Activated CD8-positive, alpha-beta memory T cell treated with anti-CD3 and anti-CD28 coated beads for 1 hour (primary cell): ENCODE data around the gene BLACAT1.
"Not testable (repeated sequence)": the region's sequence is repeated elsewhere in the genome, so short reads cannot be mapped to it uniquely, and the experiment has no call there.

Source experiments
- DNase-seq, 2 donors: peaks; one replicate each; pipeline ENCODE4 v3.0.0-alpha.2; 2020; ENCODE audit warnings: low read depth in 1 of 2; ENCODE audit errors: extremely low read depth in 1 of 2

BLACAT1 gene

GRCh38 chr1:205442051-205442725, 13.7 kb downstream of the BLACAT1 start:
- DNase-seq, result no peak

- no peak for DNase-seq
Observed at GRCh38 chr1:205441716-205442050, 14.2 kb downstream of the BLACAT1 start.

GRCh38 chr1:205441318-205441633, 14.6 kb downstream of the BLACAT1 start:
- DNase-seq, result no peak

GRCh38 chr1:205440476-205441317, 15.1 kb downstream of the BLACAT1 start:
- DNase-seq, result peak; percentile 39 to 57

- DNase-seq, result no peak
Observed at GRCh38 chr1:205440121-205440475, 15.7 kb downstream of the BLACAT1 start.

GRCh38 chr1:205438213-205439158, 17.4 kb downstream of the BLACAT1 start:
- no peak for DNase-seq

- no peak for DNase-seq
Observed at GRCh38 chr1:205437570-205437969, 18.3 kb downstream of the BLACAT1 start.

- no peak for DNase-seq
Observed at GRCh38 chr1:205436776-205437410, 19.0 kb downstream of the BLACAT1 start.

- DNase-seq, result no peak
Observed at GRCh38 chr1:205435578-205436573, 20.0 kb downstream of the BLACAT1 start.

- DNase-seq, result no peak
Observed at GRCh38 chr1:205434738-205435137, 21.1 kb downstream of the BLACAT1 start.

- not testable (repeated sequence) for DNase-seq
Observed at GRCh38 chr1:205432692-205433091, 23.2 kb downstream of the BLACAT1 start.

GRCh38 chr1:205432116-205432515, 23.7 kb downstream of the BLACAT1 start:
- DNase-seq, result no peak

GRCh38 chr1:205430696-205431305, 25.0 kb downstream of the BLACAT1 start:
- DNase-seq, result peak; percentile 6 to 42

GRCh38 chr1:205429762-205430695, 25.8 kb downstream of the BLACAT1 start:
- DNase-seq, result no peak

- DNase-seq, result no peak
Observed at GRCh38 chr1:205424901-205425600, 30.8 kb downstream of the BLACAT1 start.

GRCh38 chr1:205423814-205424399, 31.9 kb downstream of the BLACAT1 start:
- DNase-seq, result no peak

GRCh38 chr1:205422993-205423642, 32.7 kb downstream of the BLACAT1 start:
- DNase-seq, result no peak
